HTR-8/SVneo (cell line): ENCODE measurements around the gene CDK11B.
A peak's percentile ranks its signal among the peaks of the same experiment; 100 is the strongest.
"Not testable (repeated sequence)": the region's sequence is repeated elsewhere in the genome, so short reads cannot be mapped to it uniquely, and the experiment has no call there.

ENCODE experiments used
- DNase-seq: peaks from one replicate; pipeline ENCODE4 v3.0.0; 2011; ENCODE audit warnings: low spot score, mixed read lengths; ENCODE audit not compliant: insufficient read length
- FAIRE-seq: peaks from 2 replicates; lab custom pipeline; 2011; peaks lifted over from hg19 to GRCh38; lab: Jason Lieb, UNC

Gene CDK11B

DNA sequence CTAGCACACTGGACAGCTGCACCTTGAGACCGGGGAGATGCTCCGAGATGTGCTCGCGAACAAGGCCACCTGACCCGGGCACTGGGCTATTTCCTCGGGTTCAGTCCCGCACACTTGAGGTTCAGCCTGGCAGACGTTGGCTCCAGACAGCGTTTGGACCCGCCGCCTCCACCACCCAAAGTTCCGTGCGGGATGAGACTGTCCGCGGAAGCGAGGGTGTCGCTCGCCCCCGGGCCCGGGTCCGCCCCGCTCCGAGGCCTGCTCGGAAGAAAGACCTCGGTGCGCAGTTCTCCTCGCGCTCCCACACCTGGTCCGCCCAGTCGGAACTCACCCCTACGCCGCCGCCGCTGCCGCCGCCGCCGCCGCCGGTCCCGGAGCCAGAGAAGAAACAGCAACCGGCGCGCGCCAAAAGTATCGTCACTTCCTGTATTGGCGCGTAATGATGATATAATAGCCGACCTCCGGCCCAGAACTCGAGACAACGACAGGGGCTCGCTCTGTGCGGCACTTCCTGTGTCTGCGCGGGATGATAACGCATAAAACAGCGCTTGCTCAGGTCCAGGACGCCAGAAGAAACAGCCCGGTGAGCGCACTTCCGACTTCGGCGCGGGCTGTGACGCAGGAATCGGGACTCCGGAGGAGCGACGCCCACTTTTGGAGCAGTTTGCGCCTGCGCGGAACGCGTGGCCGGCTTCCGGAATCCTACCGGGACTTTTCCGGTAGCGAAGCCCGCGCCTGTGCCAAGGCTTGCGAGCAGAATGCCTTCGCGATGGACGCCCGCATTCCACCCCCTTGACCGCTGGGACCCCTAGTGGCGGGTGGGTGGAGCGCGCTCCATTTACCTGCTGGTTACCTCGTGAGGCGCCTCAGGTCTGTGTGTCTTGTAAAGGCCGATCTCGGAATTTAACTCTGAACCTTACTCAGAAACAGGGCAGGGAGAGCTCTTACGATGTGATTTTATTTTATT lies at the start of gene CDK11B:
CDK11B (minus strand) TSS at position 422 of the 967 bp plus-strand sequence. CDS start 1,519 bp downstream, outside the sequence.
- DNase-seq: peak; percentile 84
- peak; percentile 52 for FAIRE-seq

DNA sequence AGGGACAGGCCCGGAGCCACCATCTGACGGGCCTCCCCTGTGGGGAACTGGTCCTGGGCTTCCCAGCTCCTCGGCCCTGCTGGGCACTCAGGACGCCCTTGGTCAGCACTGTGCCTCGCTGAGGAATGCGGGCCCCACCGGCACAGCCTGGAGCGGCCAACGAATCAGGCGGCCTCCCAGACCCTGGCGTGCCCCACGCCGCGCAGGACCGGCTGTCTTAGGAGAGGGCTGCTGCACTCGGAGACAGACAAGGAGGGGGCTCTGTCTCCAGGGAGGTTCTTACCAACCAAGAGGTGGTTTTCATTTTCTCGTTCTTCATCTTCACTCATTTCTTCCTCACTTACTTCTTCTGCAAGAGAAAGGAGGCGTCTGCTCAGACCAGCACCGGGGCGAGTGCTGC lies 49.1 kb upstream of the CDK11B start:
- not testable (repeated sequence) for FAIRE-seq, DNase-seq

DNA sequence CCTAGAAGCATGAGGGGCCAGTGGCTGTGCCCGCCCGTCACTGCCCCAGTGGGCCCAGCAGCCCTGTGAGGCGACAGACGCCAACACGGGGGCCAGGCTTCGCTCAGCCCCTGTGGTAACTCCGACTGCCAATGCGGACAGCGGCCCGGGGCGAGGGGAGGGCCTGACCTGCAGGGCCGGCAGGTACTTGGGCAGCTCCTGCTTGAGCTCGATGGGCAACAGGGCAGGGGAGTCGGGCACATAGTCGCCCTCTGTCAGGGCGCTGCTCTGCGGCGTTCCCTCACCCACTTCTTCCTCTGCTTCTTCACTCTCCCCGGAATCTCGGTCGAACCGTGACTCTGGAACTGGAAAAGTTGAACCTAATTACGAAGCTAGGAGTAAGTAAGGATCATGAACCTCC lies 48.4 kb upstream of the CDK11B start:
- DNase-seq, FAIRE-seq: not testable (repeated sequence)

DNA sequence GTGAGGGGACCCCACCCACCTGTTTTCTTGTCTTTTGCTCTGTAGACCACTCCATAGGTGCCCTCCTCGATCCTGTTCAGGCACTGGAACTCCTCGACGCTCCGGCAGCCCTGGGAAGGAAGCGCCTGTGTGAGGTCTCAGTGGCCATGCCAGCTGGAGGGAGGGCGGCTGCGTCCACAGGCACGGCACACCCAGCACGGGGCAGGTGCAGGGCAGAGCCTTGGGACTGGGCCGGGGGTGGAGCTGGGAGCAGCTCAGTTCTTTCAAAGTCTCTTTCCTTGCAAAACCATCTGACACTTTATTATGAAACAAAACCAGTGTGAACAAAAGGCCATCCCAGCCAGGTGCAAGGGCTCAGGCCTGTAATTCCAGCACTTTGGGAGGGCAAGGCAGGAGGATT lies 46.8 kb upstream of the CDK11B start:
- FAIRE-seq: not testable (repeated sequence)

DNA sequence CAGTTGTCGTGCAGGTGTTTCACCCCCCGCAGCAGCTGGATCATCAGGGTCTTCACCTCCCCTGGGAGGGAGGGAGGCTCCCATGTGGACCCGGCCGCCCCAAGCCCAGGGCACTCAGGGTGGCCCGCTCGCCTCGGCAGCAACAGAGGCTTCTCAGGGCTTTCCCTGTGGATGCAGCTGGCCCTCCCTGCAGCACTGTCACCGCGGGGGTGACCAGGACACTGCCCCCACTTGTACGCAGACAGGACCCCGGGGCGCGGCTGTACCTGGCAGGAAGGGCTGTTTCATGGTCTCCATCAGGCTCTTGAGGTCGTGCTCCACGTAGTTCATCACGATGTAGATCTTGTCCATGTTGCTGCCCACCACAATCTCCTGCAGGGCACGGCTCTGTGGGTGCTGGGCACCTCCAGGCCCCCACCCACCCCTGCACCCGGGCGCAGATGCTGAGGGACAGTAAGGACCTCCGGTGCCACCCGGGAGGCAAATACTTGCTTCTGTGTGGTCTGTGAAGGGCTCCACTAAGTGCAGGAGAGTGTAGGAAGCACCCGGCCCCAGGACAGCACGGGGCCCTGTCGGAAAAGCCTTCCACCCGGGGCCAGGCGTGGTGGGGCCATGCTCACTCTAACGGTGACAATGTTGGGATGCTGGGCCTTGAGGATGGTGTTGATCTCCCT lies 45.6 kb upstream of the CDK11B start:
- not testable (repeated sequence) for FAIRE-seq, DNase-seq

More for the DNA sequence above, 46.8 kb upstream of the CDK11B start:
- DNase-seq: not testable (repeated sequence)

- FAIRE-seq: no peak
- no peak for DNase-seq
Measured at GRCh38 chr1:1703796-1704195, 45.0 kb upstream of the CDK11B start.

DNA sequence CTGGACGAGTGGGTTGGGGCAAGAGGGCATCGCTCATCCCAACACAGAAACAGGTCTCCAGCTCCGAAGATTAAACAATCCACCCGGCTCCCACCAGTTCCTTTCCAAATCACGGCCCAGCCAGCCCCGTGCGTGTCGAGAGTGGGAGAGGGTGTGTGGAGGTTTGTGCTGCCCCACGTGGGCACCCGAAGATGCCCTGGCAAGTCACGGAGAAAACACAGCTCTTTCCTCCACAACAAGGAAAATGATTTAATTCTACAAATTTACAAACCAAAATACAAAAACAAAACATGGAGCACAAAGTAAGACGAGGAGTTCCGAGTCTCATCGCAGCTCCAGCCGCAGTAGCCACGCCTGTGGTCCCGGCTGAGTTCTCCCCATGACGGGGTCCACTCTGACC lies 43.7 kb upstream of the CDK11B start:
- DNase-seq, FAIRE-seq: not testable (repeated sequence)

GRCh38 chr1:1700557-1700956 lies 41.8 kb upstream of the CDK11B start:
- not testable (repeated sequence) for DNase-seq, FAIRE-seq

DNA sequence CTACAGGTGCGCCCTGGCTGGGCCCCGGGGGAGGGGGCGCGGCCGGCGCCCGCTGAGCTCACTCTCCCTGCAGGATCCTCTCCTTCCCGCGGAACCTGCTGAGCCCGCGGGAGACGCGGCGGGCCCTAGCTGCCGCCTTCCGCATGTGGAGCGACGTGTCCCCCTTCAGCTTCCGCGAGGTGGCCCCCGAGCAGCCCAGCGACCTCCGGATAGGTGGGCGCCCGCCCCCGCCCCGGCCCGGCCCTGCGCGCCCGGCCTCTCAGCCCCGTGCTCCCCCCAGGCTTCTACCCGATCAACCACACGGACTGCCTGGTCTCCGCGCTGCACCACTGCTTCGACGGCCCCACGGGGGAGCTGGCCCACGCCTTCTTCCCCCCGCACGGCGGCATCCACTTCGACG lies 41.3 kb upstream of the CDK11B start:
- not testable (repeated sequence) for FAIRE-seq, DNase-seq

DNA sequence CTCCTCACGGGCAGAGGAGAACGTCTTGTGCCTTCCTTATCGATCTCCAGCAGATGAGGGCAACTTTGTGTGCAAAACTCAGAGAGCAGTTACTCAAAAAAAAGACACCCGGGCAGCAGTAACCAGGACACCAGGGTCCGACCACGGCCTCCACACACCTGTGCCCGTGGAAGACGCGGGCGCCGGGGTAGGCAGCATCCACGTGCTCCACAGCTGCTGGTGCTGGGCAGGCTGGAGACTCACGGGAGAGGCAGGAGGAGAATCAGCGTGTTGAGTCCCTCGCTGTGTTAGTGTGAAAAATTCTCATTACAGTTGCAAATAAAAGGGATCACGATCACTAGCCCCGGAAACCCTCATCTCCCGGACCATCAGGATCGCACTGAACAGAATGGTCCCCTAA lies 40.3 kb upstream of the CDK11B start:
- not testable (repeated sequence) for FAIRE-seq, DNase-seq

GRCh38 chr1:1697358-1698183 lies 38.8 kb upstream of the CDK11B start:
- not testable (repeated sequence) for FAIRE-seq

GRCh38 chr1:1696431-1697357 lies 37.9 kb upstream of the CDK11B start:
- not testable (repeated sequence) for DNase-seq, FAIRE-seq

More at GRCh38 chr1:1697358-1698183, 38.8 kb upstream of the CDK11B start:
- not testable (repeated sequence) for DNase-seq

- peak; percentile 90 for FAIRE-seq
- DNase-seq: not testable (repeated sequence)
Measured at GRCh38 chr1:1692714-1693647, 34.2 kb upstream of the CDK11B start, which contains the start of gene SLC35E2B. Gene SLC35E2B, minus strand, starts transcription at chr1:1692795. Its CDS starts 16,096 bp downstream, at chr1:1676699.

DNA sequence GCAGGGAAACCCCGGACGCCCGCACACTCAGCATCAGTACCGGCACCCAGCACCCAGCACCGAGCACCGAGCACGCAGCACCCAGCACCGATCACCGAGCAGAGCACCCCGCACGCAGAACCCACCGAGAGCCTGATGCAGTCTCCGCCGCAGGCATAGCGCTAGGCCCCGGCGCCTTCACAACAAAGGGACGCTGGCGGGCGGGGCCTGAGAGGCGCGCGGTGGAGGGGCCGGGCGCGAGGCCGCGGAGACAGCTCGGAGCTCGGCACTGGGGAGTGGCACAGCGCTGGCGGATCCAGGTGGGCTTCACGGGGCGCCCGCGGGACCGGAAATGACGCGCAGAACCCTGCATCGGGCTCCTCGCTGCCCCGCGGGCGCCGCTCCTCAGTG lies 33.5 kb upstream of the CDK11B start:
- DNase-seq, FAIRE-seq: not testable (repeated sequence)

DNA sequence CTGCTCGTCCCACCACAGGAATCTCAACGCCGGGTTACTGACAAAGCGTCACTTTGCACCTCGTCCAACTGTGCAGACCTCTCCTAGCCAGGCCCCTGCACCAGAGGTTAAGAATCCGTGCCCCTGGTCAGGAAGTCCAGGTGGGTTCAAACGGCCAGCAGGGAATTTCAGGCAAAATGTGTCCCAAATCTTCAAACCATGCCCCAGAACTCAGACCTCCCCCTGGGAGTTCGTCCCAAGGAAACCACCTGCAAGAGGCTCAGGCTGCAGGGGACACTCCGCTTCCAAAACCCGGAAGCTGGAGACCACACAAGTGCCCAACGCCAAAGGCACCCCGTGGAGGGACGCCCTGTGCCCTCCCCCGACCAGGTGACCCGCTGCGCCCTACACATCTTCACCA lies 32.6 kb upstream of the CDK11B start:
- DNase-seq, FAIRE-seq: not testable (repeated sequence)

DNA sequence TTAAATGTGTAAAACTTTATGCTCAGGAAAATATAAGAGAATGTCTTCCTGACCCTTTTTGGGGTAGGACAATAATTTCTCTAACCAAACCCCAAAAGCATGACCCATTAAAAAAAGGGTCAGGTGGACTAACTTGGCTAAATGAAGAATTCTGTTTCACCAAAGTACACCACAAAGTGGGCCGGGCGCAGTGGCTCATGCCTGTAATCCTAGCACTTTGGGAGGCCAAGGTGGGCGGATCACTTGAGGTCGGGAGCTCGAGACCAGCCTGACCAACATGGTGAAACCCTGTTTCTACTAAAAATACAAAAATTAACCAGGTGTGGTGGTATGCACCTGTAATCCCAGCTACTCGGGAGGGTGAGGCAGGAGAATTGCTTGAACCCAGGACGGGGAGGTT lies 30.7 kb upstream of the CDK11B start:
- FAIRE-seq, DNase-seq: not testable (repeated sequence)

- DNase-seq (no peak), FAIRE-seq (no peak)
Measured at GRCh38 chr1:1687846-1688245, 29.0 kb upstream of the CDK11B start.
